Measurements from ENCODE around the gene CCT5. TPM values are rescaled to one million over a fixed set of nuclear protein-coding genes. Genes with fewer than 3 reads are reported as not detected.

The CCT5 gene
- total RNA-seq, 2 experiments from 2014 or later: 27.4 to 32.0 TPM

DNA sequence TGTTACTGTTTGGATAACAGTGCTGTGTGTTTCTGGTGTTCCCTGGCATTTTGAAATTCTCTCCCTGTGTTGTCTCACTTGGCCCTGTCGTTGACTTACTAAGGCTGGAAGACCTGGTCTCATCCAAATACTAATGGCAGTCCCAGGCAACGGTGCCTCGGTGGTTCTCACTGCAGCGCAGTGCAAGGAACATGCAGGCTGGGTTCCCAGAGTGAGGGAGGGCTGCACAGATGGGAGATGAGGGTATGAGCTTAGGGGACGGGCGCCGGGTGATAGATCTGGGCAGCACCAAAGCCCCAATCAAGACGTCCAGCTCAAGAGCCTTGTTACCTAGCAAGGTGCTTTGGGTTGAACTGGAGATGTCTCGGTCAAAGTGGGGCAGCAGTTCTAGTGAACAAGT, 11.0 kb downstream of the CCT5 start:
- Histone ChIP-seq H3K27ac (ENCODE audit: low read depth in 1 of 2, low read length in 2 of 2) (no peak overlapping the region), H3K27me3 (ENCODE audit: control insufficient read depth in 1 of 2, insufficient read depth in 2 of 2, low read length in 2 of 2) (no peaks in the 10 kb centered on the region), H3K36me3 (ENCODE audit: insufficient read depth, low read length) (peaks cover 96% of the 10 kb centered on the region), H3K4me1 (ENCODE audit: insufficient read depth, low read length) (peaks cover 5% of the 10 kb centered on the region), H3K9me3 (ENCODE audit: control insufficient read depth in 1 of 2, insufficient read depth in 1 of 2, low read length in 2 of 2) (no peaks in the 10 kb centered on the region), H3K4me3 (ENCODE audit: low read length) (no peak overlapping the region)
- Mint-ChIP-seq H3K27ac (no peak overlapping the region), H3K4me3 (no peak overlapping the region), H3K27me3 (no peaks in the 10 kb centered on the region), H3K36me3 (ENCODE audit: low read depth) (peaks cover 98% of the 10 kb centered on the region), H3K9me3 (no peaks in the 10 kb centered on the region), H3K4me1 (ENCODE audit: low read depth) (peaks cover under 1% of the 10 kb centered on the region)
- DNase-seq (no peak), ATAC-seq (ENCODE audit: poor library complexity) (no peak)
- POLR2A ChIA-PET: no interaction called here
- intact Hi-C loops (cut with DNase I, micrococcal nuclease): no loop called here
- CTCF ChIA-PET: no interaction called here
- TF ChIP-seq, protein P1, sequence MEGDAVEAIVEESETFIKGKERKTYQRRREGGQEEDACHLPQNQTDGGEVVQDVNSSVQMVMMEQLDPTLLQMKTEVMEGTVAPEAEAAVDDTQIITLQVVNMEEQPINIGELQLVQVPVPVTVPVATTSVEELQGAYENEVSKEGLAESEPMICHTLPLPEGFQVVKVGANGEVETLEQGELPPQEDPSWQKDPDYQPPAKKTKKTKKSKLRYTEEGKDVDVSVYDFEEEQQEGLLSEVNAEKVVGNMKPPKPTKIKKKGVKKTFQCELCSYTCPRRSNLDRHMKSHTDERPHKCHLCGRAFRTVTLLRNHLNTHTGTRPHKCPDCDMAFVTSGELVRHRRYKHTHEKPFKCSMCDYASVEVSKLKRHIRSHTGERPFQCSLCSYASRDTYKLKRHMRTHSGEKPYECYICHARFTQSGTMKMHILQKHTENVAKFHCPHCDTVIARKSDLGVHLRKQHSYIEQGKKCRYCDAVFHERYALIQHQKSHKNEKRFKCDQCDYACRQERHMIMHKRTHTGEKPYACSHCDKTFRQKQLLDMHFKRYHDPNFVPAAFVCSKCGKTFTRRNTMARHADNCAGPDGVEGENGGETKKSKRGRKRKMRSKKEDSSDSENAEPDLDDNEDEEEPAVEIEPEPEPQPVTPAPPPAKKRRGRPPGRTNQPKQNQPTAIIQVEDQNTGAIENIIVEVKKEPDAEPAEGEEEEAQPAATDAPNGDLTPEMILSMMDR (IDR thresholded peaks at IDR 0.05): no peak

DNA sequence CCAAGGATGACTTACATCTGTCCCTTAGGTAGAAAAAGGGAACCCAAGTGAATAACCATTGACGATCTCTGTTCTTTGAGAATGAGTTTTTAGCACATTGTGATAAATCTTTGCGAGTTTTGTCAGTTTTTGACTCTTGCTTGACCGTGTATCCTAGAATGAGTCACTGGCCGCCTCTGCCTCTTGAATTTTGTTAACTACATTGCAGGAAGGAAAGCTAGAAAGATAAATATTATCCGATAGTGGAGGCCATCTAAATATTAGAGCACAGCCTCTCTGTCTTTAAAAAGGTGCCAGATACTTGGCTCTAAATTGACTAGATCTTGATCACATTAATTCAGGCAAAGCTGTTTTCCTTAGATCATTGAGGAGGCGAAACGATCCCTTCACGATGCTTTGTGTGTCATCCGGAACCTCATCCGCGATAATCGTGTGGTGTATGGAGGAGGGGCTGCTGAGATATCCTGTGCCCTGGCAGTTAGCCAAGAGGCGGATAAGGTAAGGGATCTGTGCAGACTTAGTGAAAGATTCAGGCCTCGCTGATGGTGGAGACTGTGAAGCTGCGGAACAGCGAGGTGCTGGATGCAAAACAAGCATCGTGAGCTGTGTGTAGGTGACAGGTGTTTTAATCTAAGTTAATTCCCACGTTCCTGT, 12.2 kb downstream of the CCT5 start:
- ATAC-seq (ENCODE audit: poor library complexity): no peak
- Mint-ChIP-seq H3K9me3 (no peaks in the 10 kb centered on the region), H3K4me1 (ENCODE audit: low read depth) (no peaks in the 10 kb centered on the region), H3K27ac (no peak overlapping the region), H3K4me3 (no peak overlapping the region), H3K27me3 (no peaks in the 10 kb centered on the region), H3K36me3 (ENCODE audit: low read depth) (peaks cover 88% of the 10 kb centered on the region)
- DNase-seq: no peak
- no peak overlapping the region for H3K27ac ChIP-seq (ENCODE audit: low read depth in 1 of 2, low read length in 2 of 2)
- no peaks in the 10 kb centered on the region for H3K9me3 ChIP-seq (ENCODE audit: control insufficient read depth in 1 of 2, insufficient read depth in 1 of 2, low read length in 2 of 2)
- no peak overlapping the region for H3K4me3 ChIP-seq (ENCODE audit: low read length)
- POLR2A ChIA-PET: interaction anchor here (1.5 kb wide), 1 partner anchor 12 kb away, joined by 4 read pairs; the partner anchor contains the start of genes ATPSCKMT and CCT5
- H3K27me3 ChIP-seq (ENCODE audit: control insufficient read depth in 1 of 2, insufficient read depth in 2 of 2, low read length in 2 of 2): no peaks in the 10 kb centered on the region
- H3K36me3 ChIP-seq (ENCODE audit: insufficient read depth, low read length): peaks cover 84% of the 10 kb centered on the region
- TF ChIP-seq, protein P1 (IDR thresholded peaks at IDR 0.05): no peak
- CTCF ChIA-PET: interaction anchor here (1.1 kb wide), 1 partner anchor 22 kb away, joined by 3 read pairs; no protein-coding TSS in a partner anchor
- intact Hi-C loops (cut with DNase I, micrococcal nuclease): no loop called here
- H3K4me1 ChIP-seq (ENCODE audit: insufficient read depth, low read length): peaks cover 5% of the 10 kb centered on the region

DNA sequence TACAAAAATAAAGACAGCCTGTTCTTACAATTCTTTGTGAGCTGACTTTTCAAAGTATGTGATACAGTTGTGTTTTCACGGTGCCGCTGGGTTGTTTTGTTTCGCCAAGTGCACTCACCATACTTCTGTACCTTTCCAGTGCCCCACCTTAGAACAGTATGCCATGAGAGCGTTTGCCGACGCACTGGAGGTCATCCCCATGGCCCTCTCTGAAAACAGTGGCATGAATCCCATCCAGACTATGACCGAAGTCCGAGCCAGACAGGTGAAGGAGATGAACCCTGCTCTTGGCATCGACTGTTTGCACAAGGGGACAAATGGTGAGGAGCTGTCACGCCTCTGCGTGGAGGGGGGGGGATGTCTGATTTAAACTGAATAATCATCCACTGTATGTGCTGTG, 12.9 kb downstream of the CCT5 start:
- H3K4me3 Mint-ChIP-seq: no peak overlapping the region
- Histone ChIP-seq H3K4me3 (ENCODE audit: low read length) (no peak overlapping the region), H3K27me3 (ENCODE audit: control insufficient read depth in 1 of 2, insufficient read depth in 2 of 2, low read length in 2 of 2) (no peaks in the 10 kb centered on the region), H3K27ac (ENCODE audit: low read depth in 1 of 2, low read length in 2 of 2) (no peak overlapping the region), H3K4me1 (ENCODE audit: insufficient read depth, low read length) (peaks cover 5% of the 10 kb centered on the region), H3K36me3 (ENCODE audit: insufficient read depth, low read length) (peaks cover 77% of the 10 kb centered on the region), H3K9me3 (ENCODE audit: control insufficient read depth in 1 of 2, insufficient read depth in 1 of 2, low read length in 2 of 2) (no peaks in the 10 kb centered on the region)
- CTCF ChIA-PET: interaction anchor here (1.1 kb wide), 1 partner anchor 21 kb away, joined by 3 read pairs; no protein-coding TSS in a partner anchor
- intact Hi-C loops (cut with DNase I, micrococcal nuclease): no loop called here
- TF ChIP-seq, protein P1 (IDR thresholded peaks at IDR 0.05): no peak
- no peaks in the 10 kb centered on the region for H3K9me3 Mint-ChIP-seq
- POLR2A ChIA-PET: interaction anchor here (1.5 kb wide), 1 partner anchor 12 kb away, joined by 4 read pairs; the partner anchor contains the start of genes ATPSCKMT and CCT5
- DNase-seq (no peak), ATAC-seq (ENCODE audit: poor library complexity) (no peak)
- H3K4me1 Mint-ChIP-seq (ENCODE audit: low read depth): no peaks in the 10 kb centered on the region
- H3K27ac Mint-ChIP-seq: no peak overlapping the region
- H3K27me3 Mint-ChIP-seq: no peaks in the 10 kb centered on the region
- H3K36me3 Mint-ChIP-seq (ENCODE audit: low read depth): peaks cover 80% of the 10 kb centered on the region

All from CD4-positive, alpha-beta T cell (primary cell).